ENCODE results near the gene CACNA1E.

GRCh38 chr1:181662606-181663005, 179.3 kb downstream of the CACNA1E start:
- TF ChIP-seq POLR2A (IDR thresholded peaks at IDR 0.05; ENCODE audit: low read depth, low read length), result no peak
- no peak for TF ChIP-seq POLR2AphosphoS5 (IDR thresholded peaks at IDR 0.05; ENCODE audit: low read depth, low read length)
- TF ChIP-seq SPI1 (IDR thresholded peaks at IDR 0.05; ENCODE audit: low read depth, low read length), result no peak
- TF ChIP-seq TAF1 (IDR thresholded peaks at IDR 0.05; ENCODE audit: low read depth, low read length), result no peak
- TF ChIP-seq POU2F2 (IDR thresholded peaks at IDR 0.05; ENCODE audit: low read depth, low read length), result no peak
- no peak for TF ChIP-seq PAX5 (IDR thresholded peaks at IDR 0.05; ENCODE audit: insufficient read depth, low read length, severe bottlenecking)
